Measurements from ENCODE around the gene CLTC.

Gene CLTC

GRCh38 chr17:59684967-59685366, 65.3 kb downstream of the CLTC start:
- no peak for DNase-seq (ENCODE audit: low read depth)

GRCh38 chr17:59688008-59688407, 68.3 kb downstream of the CLTC start:
- no peak for DNase-seq (ENCODE audit: low read depth)

GRCh38 chr17:59688496-59688895, 68.8 kb downstream of the CLTC start:
- no peak for DNase-seq (ENCODE audit: low read depth)

- no peak for DNase-seq (ENCODE audit: low read depth)
These were observed 73.9 kb downstream of the CLTC start for GRCh38 chr17:59693582-59693981.

- no peak for DNase-seq (ENCODE audit: low read depth)
These were observed 74.6 kb downstream of the CLTC start for GRCh38 chr17:59694344-59694743.

GRCh38 chr17:59695945-59696681, 76.4 kb downstream of the CLTC start:
- DNase-seq (ENCODE audit: low read depth), result no peak

GRCh38 chr17:59696682-59697277, 77.1 kb downstream of the CLTC start:
- DNase-seq (ENCODE audit: low read depth), result no peak

GRCh38 chr17:59698143-59698542, 78.4 kb downstream of the CLTC start:
- no peak for DNase-seq (ENCODE audit: low read depth)

- DNase-seq (ENCODE audit: low read depth), result no peak
These were observed 79.5 kb downstream of the CLTC start for GRCh38 chr17:59699218-59699617.

GRCh38 chr17:59699786-59700185, 80.1 kb downstream of the CLTC start:
- no peak for DNase-seq (ENCODE audit: low read depth)

- DNase-seq (ENCODE audit: low read depth), result no peak
These were observed 82.6 kb downstream of the CLTC start for GRCh38 chr17:59702304-59702703.

- peak; percentile 71 for DNase-seq (ENCODE audit: low read depth)
These were observed 87.7 kb downstream of the CLTC start, which contains the start of the genes PTRH2 and VMP1 for GRCh38 chr17:59707149-59707970. Gene PTRH2, minus strand, starts transcription at chr17:59707430. Its CDS starts 9,452 bp downstream, at chr17:59697978. Gene VMP1, plus strand, starts transcription at chr17:59707654. Its CDS starts 23,793 bp downstream, at chr17:59731447.

- DNase-seq (ENCODE audit: low read depth), result no peak
These were observed 88.3 kb downstream of the CLTC start for GRCh38 chr17:59707971-59708430.

- DNase-seq (ENCODE audit: low read depth), result no peak
These were observed 92.2 kb downstream of the CLTC start for GRCh38 chr17:59711936-59712335.

GRCh38 chr17:59712862-59713261, 93.2 kb downstream of the CLTC start:
- DNase-seq (ENCODE audit: low read depth), result no peak

GRCh38 chr17:59714255-59714654, 94.6 kb downstream of the CLTC start:
- no peak for DNase-seq (ENCODE audit: low read depth)

GRCh38 chr17:59716427-59716826, 96.7 kb downstream of the CLTC start:
- no peak for DNase-seq (ENCODE audit: low read depth)

- no peak for DNase-seq (ENCODE audit: low read depth)
These were observed 99.8 kb downstream of the CLTC start for GRCh38 chr17:59719526-59719925.

- no peak for DNase-seq (ENCODE audit: low read depth)
These were observed 102.9 kb downstream of the CLTC start for GRCh38 chr17:59722623-59723022.

GRCh38 chr17:59723041-59723440, 103.3 kb downstream of the CLTC start:
- no peak for DNase-seq (ENCODE audit: low read depth)

GRCh38 chr17:59723607-59724006, 103.9 kb downstream of the CLTC start:
- DNase-seq (ENCODE audit: low read depth), result no peak

GRCh38 chr17:59725691-59726090, 106.0 kb downstream of the CLTC start:
- DNase-seq (ENCODE audit: low read depth), result no peak

Data from stimulated activated CD8-positive, alpha-beta memory T cell treated with anti-CD3 and anti-CD28 coated beads, Interleukin-15, amount 100 ng/mL, for 1 hour (primary cell).